ENCODE data around the gene SSBP2. TPM values are rescaled to one million over a fixed set of nuclear protein-coding genes. Genes with fewer than 3 reads are reported as not detected.

SSBP2 gene
- total RNA-seq, 4 donors from 2014 or later: 17.1 to 80.3 (median 24.2) TPM

DNA sequence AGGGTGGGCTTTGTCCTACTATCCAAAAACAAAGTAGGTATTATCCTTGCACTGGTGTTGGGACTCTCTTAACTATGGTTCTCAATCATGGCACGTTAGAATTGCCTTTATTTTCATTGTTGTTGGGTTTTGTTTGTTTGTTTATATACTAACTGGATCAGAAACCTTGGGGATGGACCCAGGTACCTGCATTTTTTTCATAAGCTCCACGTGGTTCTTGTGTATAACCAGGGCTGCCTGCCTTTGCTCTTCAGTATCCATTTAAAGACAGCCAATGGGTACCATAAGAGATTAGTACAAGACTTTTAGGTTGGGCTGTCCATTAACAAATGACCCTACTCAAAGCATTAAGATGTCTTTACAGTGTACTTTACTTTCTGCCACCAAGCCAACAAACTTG lies 2.5 kb upstream of the SSBP2 start:
- Histone ChIP-seq H3K27ac (peak overlapping the region in 2 of 4 donors; percentile 69 to 70), H3K9me3 (no peaks in the 10 kb centered on the region), H3K27me3 (no peaks in the 10 kb centered on the region), H3K4me1 (peaks cover 8 to 66% (median 35%) of the 10 kb centered on the region in 3 donors), H3K4me3 (no peak overlapping the region), H3K36me3 (no peaks in the 10 kb centered on the region)
- no peak for TF ChIP-seq POLR2A (IDR thresholded peaks at IDR 0.05)
- TF ChIP-seq, protein P1, sequence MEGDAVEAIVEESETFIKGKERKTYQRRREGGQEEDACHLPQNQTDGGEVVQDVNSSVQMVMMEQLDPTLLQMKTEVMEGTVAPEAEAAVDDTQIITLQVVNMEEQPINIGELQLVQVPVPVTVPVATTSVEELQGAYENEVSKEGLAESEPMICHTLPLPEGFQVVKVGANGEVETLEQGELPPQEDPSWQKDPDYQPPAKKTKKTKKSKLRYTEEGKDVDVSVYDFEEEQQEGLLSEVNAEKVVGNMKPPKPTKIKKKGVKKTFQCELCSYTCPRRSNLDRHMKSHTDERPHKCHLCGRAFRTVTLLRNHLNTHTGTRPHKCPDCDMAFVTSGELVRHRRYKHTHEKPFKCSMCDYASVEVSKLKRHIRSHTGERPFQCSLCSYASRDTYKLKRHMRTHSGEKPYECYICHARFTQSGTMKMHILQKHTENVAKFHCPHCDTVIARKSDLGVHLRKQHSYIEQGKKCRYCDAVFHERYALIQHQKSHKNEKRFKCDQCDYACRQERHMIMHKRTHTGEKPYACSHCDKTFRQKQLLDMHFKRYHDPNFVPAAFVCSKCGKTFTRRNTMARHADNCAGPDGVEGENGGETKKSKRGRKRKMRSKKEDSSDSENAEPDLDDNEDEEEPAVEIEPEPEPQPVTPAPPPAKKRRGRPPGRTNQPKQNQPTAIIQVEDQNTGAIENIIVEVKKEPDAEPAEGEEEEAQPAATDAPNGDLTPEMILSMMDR (IDR thresholded peaks at IDR 0.05): no peak
- no peak for DNase-seq
- intact Hi-C loops (cut with DNase I): loop anchor here (5.0 to 10.0 kb wide), 2 partner anchors 34 to 221 kb away; partner anchors contain the start of gene ATG10
- WGBS, 2 donors: 79 to 81% methylated on average over 2 of the region's 2 CpGs

DNA sequence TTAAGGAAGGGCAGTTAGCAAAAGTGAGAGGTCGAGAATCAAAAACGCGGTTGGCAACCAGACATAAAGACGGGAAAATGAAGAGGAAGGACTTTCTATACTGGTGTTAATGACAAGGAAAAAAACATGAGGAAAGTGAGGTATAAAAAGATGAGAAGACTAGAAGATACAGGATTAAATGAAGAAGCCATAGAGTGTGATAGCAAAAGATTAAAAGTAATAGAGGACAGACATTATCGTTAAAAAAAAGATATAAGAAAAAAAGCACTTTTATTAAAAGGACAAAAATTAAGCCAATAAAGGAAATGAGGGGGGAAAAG lies 1.7 kb upstream of the SSBP2 start:
- TF ChIP-seq POLR2A (IDR thresholded peaks at IDR 0.05): no peak
- TF ChIP-seq, protein P1 (IDR thresholded peaks at IDR 0.05): no peak
- intact Hi-C loops (cut with DNase I): loop anchor here (5.0 to 10.0 kb wide), 2 partner anchors 35 to 222 kb away; partner anchors contain the start of gene ATG10
- H3K4me3 ChIP-seq: peak overlapping the region in 1 of 4 donors; percentile 97
- peak overlapping the region; percentile 94 to 99 (median 99) for H3K27ac ChIP-seq
- no peaks in the 10 kb centered on the region for H3K36me3 ChIP-seq
- no peak for DNase-seq
- H3K27me3 ChIP-seq: no peaks in the 10 kb centered on the region
- H3K4me1 ChIP-seq: peaks cover 8 to 75% (median 35%) of the 10 kb centered on the region in 3 donors
- H3K9me3 ChIP-seq: no peaks in the 10 kb centered on the region
- WGBS, 2 donors: 81 to 83% methylated on average over 5 of the region's 5 CpGs

DNA sequence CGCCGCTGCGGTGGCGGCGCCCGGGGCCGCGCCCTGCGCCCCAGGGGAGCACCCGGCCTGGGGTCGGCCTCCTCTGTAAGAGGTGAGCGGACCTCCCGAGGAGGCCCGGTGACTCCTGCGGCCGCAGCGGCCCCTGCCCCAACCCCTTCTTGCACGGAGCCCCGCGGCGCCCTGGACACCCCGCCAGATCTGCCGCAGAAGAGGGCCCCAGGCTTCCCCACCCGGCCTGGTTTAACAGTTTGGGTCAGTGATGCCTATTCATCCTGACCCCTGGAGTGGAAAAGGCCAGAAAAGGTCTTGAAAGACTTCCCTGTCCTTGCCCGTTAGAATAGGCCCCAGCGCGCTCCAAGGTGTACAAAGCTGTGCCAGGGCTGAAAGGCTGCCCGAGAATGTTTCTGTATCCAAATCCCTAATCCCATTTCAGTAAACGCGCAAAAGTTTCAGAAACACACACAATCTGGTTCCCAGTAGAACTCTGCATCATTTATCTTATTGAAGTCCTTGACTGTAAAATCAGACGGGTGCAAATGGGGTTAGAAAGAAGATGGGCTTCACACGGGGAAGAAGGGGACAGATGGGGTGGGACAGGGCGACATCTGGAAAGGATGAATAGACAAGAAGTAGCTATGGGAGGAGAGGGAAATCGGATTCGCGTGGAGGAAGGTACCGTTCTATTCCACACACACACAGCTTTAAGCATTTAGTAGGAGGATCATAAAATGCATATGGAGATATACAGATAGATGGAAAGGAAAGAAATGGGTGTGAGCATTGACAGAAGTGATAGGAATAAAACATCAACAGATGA lies 1.1 kb upstream of the SSBP2 start:
- H3K27ac ChIP-seq: peak overlapping the region; percentile 94 to 99 (median 99)
- no peaks in the 10 kb centered on the region for H3K27me3 ChIP-seq
- TF ChIP-seq POLR2A (IDR thresholded peaks at IDR 0.05): no peak
- TF ChIP-seq, protein P1 (IDR thresholded peaks at IDR 0.05): no peak
- DNase-seq: peak; percentile 44
- H3K36me3 ChIP-seq: no peaks in the 10 kb centered on the region
- 28 to 47% methylated on average over 13 of the region's 37 CpGs for WGBS, 2 donors
- intact Hi-C loops (cut with DNase I): loop anchor here (2.0 to 10.0 kb wide), 3 partner anchors 35 to 223 kb away; partner anchors contain the start of gene ATG10
- H3K4me1 ChIP-seq: peaks cover 9 to 78% (median 35%) of the 10 kb centered on the region in 3 donors
- H3K9me3 ChIP-seq: no peaks in the 10 kb centered on the region
- H3K4me3 ChIP-seq: peak overlapping the region; percentile 73 to 97 (median 78)

DNA sequence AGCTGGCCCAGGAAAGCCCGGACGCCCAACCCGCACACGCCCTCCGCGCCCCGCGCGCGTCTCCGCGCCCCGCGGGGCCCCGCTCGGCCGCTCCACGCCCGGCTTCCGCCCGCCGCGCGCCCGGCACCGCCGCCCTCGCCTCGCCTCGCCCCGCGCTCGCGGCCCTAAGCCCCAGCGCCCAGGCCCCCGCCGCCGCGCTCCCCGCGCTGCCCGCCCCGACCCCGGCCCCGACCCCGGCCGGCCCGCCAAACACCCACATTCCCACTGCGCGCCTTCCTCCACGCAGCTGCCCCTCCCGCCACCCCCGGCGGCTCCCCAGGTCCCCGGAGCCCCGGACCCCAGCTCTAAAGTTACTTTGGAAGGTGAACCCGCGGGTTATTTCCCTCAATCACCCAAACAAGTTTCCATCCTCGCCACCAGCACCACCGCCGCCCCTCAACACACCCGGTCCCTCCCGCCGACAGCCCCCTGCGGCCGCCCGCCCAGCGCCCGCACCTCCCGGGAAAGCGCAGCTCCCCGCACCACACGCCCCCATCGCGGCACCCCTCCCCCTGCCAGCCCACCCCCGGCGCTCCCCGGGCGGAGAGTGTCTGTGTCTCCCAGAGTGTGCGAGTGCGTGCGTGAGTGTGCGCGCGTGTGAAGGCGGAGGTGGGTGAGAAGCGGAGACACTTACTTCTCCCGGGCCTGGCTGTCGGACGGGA lies 439 bp downstream of the SSBP2 start:
- no peak for DNase-seq
- Histone ChIP-seq H3K4me1 (peaks cover 11 to 78% (median 24%) of the 10 kb centered on the region in 3 donors), H3K9me3 (no peaks in the 10 kb centered on the region), H3K4me3 (peak overlapping the region; percentile 73 to 97 (median 78)), H3K27me3 (no peaks in the 10 kb centered on the region), H3K27ac (peak overlapping the region; percentile 94 to 99 (median 99)), H3K36me3 (no peaks in the 10 kb centered on the region)
- WGBS, 2 donors: 0% methylated on average over 6 of the region's 90 CpGs; no CpG with 5 or more reads in 1 of the 2 donors
- TF ChIP-seq, protein P1 (IDR thresholded peaks at IDR 0.05): no peak
- TF ChIP-seq POLR2A (IDR thresholded peaks at IDR 0.05): peak in 1 of 4 donors; percentile 72
- intact Hi-C loops (cut with DNase I): loop anchor here (2.0 to 10.0 kb wide), 3 partner anchors 37 to 224 kb away; partner anchors contain the start of gene ATG10

Data from esophagus squamous epithelium (tissue), 5 donors.